ENCODE data around the gene PPOX.

Gene PPOX

DNA sequence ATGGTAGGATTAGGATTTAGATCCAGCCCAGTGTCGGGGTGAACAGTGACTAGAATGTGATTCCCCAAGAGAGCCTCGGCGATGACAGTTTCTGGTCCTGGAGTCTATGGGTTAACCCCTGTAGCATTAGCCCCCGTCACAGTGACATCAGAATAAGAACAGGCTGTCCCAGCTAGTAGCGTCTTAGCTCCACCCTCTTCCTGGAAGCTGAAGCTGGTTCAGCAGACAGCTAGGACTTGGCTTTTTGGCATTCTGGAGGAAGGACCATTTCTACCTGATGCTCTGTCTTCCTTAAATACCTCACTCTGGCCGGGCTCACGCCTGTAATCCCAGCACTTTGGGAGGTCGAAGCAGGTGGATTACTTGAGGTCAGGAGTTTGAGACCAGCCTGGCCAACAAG lies 40.9 kb downstream of the PPOX start:
- Mint-ChIP-seq H3K4me3 (no peak overlapping the region), H3K9me3 (no peaks in the 10 kb centered on the region), H3K27me3 (ENCODE audit: low read depth) (no peaks in the 10 kb centered on the region), H3K4me1 (ENCODE audit: low read depth) (peaks cover 40% of the 10 kb centered on the region), H3K36me3 (ENCODE audit: low read depth) (peaks cover 59% of the 10 kb centered on the region), H3K27ac (no peak overlapping the region)

DNA sequence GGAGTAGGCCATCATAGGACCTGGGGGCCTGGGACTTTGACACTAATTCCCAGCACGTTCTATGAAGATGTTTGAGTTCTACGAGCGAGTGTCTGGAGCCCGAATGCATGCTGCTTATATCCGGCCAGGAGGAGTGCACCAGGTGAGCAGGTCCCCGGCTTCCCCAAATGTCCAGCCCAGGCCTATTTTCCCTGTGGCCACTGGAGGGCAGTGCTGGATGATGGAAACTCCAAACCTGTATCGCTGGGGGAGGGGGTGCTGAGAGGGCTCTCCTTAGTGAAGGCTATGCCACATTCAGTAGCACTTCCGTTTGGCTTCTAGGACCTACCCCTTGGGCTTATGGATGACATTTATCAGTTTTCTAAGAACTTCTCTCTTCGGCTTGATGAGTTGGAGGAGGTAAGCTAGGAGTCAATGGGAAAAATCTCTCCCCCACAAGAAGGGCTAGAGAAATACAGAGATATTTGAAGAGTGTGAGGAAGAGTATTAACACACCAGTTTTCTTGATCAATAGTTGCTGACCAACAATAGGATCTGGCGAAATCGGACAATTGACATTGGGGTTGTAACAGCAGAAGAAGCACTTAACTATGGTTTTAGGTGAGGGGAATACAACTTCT lies 43.7 kb downstream of the PPOX start:
- Mint-ChIP-seq H3K4me1 (ENCODE audit: low read depth) (peaks cover 33% of the 10 kb centered on the region), H3K4me3 (no peak overlapping the region), H3K36me3 (ENCODE audit: low read depth) (peaks cover 62% of the 10 kb centered on the region), H3K9me3 (no peaks in the 10 kb centered on the region), H3K27ac (peak overlapping the region; percentile 27), H3K27me3 (ENCODE audit: low read depth) (no peaks in the 10 kb centered on the region)

DNA sequence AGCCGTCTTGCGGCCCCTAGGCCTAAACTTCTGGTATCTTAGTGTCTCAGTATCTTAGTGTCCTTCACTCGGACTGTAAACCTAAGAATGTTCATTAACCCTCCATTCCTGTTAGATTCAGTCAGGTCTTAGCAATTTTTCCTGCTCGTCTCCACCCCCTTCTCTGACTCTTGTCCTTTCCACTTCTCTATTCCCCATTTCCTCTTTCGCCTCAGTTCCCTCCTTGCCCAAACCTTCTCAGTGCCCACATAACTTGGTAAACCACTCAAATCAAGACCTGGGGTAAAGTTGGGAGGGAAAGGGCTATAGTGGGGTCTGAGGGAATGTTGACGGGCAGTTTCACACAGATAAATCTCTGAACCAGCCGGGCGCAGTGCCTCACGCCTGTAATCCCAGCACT lies 48.1 kb downstream of the PPOX start:
- H3K27me3 Mint-ChIP-seq (ENCODE audit: low read depth): no peaks in the 10 kb centered on the region
- peaks cover 35% of the 10 kb centered on the region for H3K4me1 Mint-ChIP-seq (ENCODE audit: low read depth)
- no peaks in the 10 kb centered on the region for H3K9me3 Mint-ChIP-seq
- peak overlapping the region; percentile 12 for H3K27ac Mint-ChIP-seq
- no peak overlapping the region for H3K4me3 Mint-ChIP-seq
- peaks cover 44% of the 10 kb centered on the region for H3K36me3 Mint-ChIP-seq (ENCODE audit: low read depth)

DNA sequence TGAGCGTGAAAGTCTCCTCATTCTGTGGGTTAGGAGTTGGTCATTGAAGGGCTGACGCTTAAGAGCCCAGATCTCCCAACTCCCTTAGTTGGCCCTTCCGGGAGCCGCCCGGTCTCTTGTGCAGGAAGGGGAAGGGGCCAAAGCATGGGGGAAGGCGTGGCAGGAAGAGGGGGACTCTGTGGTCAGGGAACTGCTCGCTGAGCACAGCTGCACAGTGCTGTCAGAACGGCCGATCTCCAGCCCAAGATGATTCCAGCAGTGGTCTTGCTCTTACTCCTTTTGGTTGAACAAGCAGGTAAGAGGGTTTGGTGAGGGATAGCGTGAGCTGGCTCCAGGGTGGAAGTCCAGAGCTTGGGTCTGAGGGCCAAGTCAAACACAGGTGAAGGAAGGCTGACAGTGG lies 48.9 kb downstream of the PPOX start, which contains the start of gene FCER1G:
Gene FCER1G (plus strand): TSS at position 220 of the 400 bp plus-strand sequence. CDS start 27 bp downstream, at position 247.
- H3K27ac Mint-ChIP-seq: peak within 1 kb of the TSS; percentile 52
- H3K27me3 Mint-ChIP-seq (ENCODE audit: low read depth): no peaks in the 10 kb centered on the region
- peaks cover 37% of the 10 kb centered on the region for H3K36me3 Mint-ChIP-seq (ENCODE audit: low read depth)
- H3K4me1 Mint-ChIP-seq (ENCODE audit: low read depth): peaks cover 29% of the 10 kb centered on the region
- H3K9me3 Mint-ChIP-seq: no peaks in the 10 kb centered on the region
- H3K4me3 Mint-ChIP-seq: peak within 1 kb of the TSS; percentile 12

DNA sequence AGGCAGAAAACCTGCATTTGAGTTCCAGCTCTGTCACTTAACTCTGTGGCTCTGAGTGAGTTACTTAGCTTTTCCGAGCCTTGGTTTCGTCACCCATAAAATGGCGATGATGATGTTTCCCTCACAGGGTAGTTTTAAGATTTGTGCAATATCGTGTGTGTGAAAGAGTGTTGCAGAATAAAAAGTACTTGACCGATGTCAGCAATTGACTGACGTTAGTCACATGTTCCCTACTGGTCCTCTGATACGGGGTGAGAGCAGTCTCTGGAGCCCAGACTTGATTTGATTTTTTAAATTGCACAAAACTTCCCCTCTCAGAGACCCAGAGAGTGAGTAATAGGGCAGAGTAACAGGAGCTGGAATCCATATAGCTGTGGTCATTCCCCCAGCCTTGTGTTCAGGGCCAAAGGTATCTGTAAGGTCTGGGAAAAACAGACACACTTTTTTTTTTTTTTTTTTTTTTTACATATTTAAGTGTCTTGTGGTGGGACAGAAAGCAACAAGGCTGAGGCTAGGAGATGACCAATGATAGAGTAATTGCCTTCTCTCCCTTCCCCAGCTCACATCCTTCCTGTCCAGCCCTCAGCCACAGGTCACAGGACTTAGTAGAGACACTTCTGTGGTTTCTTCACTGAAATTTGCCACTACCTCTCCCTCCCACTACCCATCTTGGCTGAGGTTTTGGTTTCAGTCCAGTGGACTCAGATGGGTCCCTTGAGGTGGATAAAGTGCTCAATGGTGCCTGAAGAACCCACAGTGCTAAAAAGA lies 50.9 kb downstream of the PPOX start:
- Mint-ChIP-seq H3K36me3 (ENCODE audit: low read depth) (peaks cover 26% of the 10 kb centered on the region), H3K27me3 (ENCODE audit: low read depth) (no peaks in the 10 kb centered on the region), H3K4me3 (no peak overlapping the region), H3K9me3 (no peaks in the 10 kb centered on the region), H3K4me1 (ENCODE audit: low read depth) (peaks cover 31% of the 10 kb centered on the region), H3K27ac (no peak overlapping the region)

DNA sequence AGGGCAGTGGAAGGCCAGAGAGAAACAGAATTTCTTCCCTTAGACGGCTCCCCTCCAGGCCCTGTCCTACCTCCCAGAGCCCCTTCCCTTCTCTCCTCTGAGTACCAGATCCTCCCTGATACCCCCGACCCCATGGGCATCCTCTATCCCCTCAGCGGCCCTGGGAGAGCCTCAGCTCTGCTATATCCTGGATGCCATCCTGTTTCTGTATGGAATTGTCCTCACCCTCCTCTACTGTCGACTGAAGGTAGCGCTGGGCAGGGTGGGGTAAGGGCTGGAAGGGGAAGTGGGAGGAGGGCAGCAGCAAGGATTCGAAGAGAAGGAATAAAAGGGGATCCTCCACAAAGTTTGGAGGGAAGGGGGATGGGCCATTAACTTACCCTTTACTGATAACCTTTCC lies 51.6 kb downstream of the PPOX start:
- H3K4me3 Mint-ChIP-seq: no peak overlapping the region
- H3K4me1 Mint-ChIP-seq (ENCODE audit: low read depth): peaks cover 31% of the 10 kb centered on the region
- H3K27me3 Mint-ChIP-seq (ENCODE audit: low read depth): no peaks in the 10 kb centered on the region

DNA sequence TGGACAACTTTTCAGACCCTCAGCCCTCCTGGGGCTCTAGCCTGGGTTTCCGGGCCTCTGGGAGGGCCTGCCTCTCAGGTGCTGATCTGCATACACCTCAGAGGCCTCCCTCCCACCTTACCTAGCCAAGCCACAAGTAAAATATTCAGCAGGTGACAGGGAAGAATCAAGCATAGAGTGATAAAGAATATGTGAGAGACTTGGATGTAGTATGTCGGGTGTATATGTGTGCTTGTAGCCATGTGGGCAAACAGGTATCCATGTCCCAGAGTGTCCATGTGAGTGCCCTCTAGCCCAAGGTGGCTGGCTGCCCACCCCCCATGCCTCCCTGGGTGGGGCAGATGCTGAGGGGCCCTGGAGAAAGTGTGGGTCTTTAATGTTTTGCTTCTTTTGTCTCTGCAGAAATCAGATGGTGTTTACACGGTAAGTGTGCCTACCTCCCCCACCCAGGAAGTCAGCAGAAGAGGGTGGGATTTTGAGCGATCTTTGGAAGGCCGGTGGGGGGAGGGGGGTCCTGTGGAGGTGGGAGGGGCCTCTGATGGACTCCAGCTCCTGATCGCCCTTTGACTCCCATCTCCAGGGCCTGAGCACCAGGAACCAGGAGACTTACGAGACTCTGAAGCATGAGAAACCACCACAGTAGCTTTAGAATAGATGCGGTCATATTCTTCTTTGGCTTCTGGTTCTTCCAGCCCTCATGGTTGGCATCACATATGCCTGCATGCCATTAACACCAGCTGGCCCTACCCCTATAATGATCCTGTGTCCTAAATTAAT lies 52.3 kb downstream of the PPOX start:
- peaks cover 16% of the 10 kb centered on the region for H3K36me3 Mint-ChIP-seq (ENCODE audit: low read depth)
- peaks cover 31% of the 10 kb centered on the region for H3K4me1 Mint-ChIP-seq (ENCODE audit: low read depth)
- no peaks in the 10 kb centered on the region for H3K9me3 Mint-ChIP-seq
- no peaks in the 10 kb centered on the region for H3K27me3 Mint-ChIP-seq (ENCODE audit: low read depth)
- no peak overlapping the region for H3K4me3 Mint-ChIP-seq
- H3K27ac Mint-ChIP-seq: no peak overlapping the region

More for the DNA sequence above, 51.6 kb downstream of the PPOX start:
- H3K36me3 Mint-ChIP-seq (ENCODE audit: low read depth): peaks cover 22% of the 10 kb centered on the region
- no peak overlapping the region for H3K27ac Mint-ChIP-seq
- H3K9me3 Mint-ChIP-seq: no peaks in the 10 kb centered on the region

DNA sequence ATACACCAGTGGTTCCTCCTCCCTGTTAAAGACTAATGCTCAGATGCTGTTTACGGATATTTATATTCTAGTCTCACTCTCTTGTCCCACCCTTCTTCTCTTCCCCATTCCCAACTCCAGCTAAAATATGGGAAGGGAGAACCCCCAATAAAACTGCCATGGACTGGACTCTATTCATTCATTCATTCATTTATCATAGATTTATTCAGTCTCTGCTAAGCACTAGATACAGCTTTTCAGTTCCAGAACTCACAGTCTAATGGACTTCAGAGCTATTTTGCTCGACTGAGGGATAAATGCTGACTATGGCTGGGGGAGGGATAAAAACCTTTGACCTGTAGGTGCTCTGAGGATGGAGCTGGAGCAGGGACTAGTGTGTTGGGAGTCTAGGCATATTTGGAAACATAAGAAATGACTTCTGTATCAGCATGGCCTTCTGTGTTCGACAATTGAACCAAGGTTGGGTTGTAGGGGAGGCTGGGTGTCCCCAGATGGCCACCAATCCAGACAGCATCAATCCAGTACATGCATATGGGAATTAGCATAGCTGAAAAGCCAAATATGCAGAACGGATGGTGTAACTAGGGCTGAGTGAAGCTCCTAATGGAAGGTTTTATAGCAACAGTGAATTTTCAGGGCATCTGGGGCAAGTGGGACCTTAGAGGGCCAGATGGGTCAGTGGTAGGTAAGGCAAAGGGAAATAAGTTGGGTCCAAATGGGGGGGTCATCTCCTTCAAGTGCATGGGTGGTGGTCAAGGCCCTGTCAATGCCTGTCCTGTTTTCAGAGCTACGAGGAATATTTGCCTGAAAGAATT lies 53.1 kb downstream of the PPOX start:
- Mint-ChIP-seq H3K27me3 (ENCODE audit: low read depth) (no peaks in the 10 kb centered on the region), H3K27ac (no peak overlapping the region), H3K4me1 (ENCODE audit: low read depth) (peaks cover 26% of the 10 kb centered on the region), H3K36me3 (ENCODE audit: low read depth) (peaks cover 8% of the 10 kb centered on the region), H3K4me3 (no peak overlapping the region), H3K9me3 (no peaks in the 10 kb centered on the region)

DNA sequence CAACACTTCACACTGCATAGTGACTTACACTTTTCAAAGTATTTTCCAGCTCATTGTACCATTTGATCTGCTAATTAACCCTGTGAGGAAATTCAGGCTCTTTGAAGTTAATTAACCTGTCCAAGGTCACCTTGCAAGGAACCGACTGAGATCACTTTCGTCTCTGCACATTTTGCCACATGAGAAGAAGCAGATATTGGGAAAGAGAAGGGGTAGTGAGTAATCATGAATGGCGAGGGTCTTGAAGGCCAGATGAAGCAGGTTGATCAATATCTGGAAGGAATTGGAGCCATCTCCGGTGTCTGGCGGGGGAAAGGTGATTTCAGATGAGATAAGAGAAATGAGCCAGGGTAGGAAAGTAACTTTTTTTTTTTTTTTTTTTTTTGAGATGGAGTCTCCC lies 53.8 kb downstream of the PPOX start:
- H3K36me3 Mint-ChIP-seq (ENCODE audit: low read depth): peaks cover 3% of the 10 kb centered on the region
- H3K4me1 Mint-ChIP-seq (ENCODE audit: low read depth): peaks cover 23% of the 10 kb centered on the region
- no peak overlapping the region for H3K27ac Mint-ChIP-seq
- no peaks in the 10 kb centered on the region for H3K27me3 Mint-ChIP-seq (ENCODE audit: low read depth)
- H3K4me3 Mint-ChIP-seq: no peak overlapping the region
- no peaks in the 10 kb centered on the region for H3K9me3 Mint-ChIP-seq

Data from T-helper 1 cell treated with Interleukin-12 subunit alpha and Interleukin-12 subunit beta and Interleukin-4 antibody, amounts not matched to agents 30 μg/mL and 1 μg/mL, for 36 hours (primary cell).